GM18505 (cell line): ENCODE results near the gene SAA1.

Experiments used
- ATAC-seq: cut with Tn5 transposase; IDR thresholded peaks from one replicate; pipeline ENCODE4 v1.9.1; 2021; ENCODE audit not compliant: unreplicated experiment
- POLR2A ChIP-seq: IDR thresholded peaks from 4 replicates; pipeline ENCODE4 v1.6.1; 2011; ENCODE audit warnings: borderline replicate concordance; ENCODE audit not compliant: insufficient read depth, insufficient read length; ENCODE audit errors: extremely low read depth

Gene SAA1

DNA sequence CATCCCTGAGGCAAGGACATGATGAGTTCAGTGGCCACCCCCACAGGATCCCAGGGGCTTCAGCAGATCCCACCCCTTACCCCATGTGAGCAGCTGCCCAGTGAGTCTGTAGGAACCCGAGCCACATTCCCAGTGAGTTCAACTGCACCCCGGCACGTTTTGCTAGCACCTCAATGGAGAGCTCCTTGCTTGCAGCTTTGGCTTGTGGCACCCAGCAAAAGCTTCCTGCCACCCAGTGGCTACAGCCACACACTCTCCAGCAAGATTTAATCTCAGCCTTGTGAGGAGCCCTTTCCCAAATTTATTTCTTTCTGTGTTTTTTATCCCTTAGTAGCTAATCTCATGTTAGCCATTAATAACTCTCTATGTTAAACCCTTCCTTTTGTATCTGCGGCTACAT is 4.0 kb downstream of the SAA1 start:
- no peak for ATAC-seq
- TF ChIP-seq POLR2A: no peak

- ATAC-seq: no peak
- TF ChIP-seq POLR2A: no peak
Measured at GRCh38 chr11:18271206-18271605, 5.1 kb downstream of the SAA1 start.

- no peak for ATAC-seq
- no peak for TF ChIP-seq POLR2A
Measured at GRCh38 chr11:18277565-18278271, 11.7 kb downstream of the SAA1 start.

DNA sequence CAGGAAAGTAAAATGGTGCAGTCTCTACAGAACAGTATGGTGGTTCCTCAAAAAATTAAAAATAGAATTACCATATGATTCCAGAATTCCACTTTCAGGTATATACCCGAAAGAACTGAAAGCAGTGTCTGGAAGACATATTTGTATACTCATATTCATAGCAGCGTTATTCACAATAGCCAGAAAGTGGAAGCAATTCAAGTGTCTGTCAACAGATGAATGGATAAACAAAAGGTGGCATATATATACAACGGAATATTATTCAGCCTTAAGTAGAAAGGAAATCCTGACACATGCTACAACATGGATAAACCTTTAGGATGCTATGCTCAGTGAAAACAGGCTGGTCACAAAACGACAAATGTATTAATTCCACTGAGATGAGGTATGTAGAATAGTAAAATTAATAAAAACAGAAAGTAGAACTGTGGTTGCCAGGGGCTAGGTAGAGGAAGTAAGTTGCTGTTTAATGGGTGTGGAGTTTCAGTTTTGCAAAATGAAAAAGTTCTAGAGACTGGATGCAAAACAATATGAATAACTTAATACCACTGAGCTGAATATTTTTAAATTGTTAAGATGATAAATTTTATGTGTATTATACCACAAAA is 14.5 kb downstream of the SAA1 start:
- ATAC-seq: peak; percentile 84

DNA sequence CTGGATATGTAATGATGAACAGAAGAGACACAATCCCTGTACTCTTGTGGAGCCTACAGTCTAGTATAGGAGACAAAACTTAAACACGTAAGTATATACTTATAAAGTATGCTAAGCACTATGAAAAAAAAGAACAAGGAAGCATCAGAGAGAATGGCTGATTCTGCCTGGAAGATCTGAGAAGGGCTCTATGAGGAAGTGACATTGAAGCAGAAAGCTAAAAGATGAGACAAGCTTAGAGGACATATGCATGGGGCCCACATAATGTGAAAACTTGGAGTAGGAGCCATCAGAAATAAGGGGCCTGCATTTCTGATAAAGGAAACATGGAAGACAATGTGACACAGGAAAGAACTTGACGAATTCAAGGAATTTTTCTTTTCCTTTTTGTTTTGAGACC is 16.6 kb downstream of the SAA1 start:
- TF ChIP-seq POLR2A: no peak
- no peak for ATAC-seq

More for the DNA sequence above, 14.5 kb downstream of the SAA1 start:
- TF ChIP-seq POLR2A: no peak

DNA sequence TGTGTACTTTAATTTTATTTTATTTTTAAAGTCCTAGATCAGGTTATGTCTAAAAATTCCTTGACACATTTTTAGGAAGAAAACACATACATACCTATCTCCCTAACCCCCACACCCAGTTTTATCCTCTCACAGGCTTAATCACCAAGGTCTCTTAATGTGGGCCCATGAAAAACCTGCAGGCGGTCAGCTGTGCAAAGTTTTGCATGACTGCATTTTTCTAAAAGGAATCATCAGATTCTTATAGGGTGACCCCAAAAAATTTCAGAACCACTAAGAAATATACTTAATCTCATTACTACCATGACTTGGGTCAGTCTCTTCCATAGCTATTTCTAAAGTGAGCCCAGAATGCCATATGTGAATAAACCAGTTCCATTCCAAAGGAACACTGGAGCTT is 19.8 kb downstream of the SAA1 start:
- TF ChIP-seq POLR2A: no peak
- ATAC-seq: no peak

- no peak for TF ChIP-seq POLR2A
- no peak for ATAC-seq
Measured at GRCh38 chr11:18288911-18289310, 22.8 kb downstream of the SAA1 start.

DNA sequence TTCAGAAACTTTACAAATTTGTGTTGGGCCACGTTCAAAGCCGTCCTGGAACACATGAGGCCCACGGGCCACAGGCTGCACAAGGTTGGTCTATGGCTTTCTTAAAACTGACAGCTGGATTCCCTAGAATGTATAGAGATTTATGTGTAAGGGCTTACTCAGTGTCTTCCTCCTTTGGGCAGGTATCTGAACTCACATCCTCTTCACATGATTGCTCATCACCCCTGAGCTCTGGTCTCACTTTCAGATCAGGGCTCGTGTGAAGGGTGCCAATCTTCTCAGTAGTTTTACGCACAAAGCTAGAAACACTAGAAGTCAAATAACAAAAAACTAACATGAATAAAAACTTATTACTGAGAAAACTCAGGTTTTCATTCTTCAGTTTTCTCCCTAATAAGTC is 28.8 kb downstream of the SAA1 start:
- ATAC-seq: no peak
- no peak for TF ChIP-seq POLR2A

DNA sequence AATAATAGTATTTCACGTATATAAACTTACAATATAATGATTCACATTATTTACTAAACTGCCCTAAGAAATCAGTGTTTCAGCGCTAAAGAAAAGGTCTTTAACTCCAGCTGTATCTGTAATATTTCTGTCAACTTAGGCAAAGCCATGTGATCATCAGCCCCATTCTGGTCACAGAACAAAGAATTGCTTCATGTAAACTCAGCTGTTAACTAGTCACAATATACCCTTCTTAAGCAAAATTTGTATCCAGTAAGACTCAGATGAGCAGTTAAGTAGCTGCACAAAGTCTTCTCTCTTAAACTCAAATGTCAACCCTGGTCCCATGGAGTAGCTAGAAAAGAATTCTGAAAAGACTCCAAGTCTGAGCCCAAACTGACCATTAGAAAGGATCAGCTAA is 29.3 kb downstream of the SAA1 start:
- ATAC-seq: no peak

DNA sequence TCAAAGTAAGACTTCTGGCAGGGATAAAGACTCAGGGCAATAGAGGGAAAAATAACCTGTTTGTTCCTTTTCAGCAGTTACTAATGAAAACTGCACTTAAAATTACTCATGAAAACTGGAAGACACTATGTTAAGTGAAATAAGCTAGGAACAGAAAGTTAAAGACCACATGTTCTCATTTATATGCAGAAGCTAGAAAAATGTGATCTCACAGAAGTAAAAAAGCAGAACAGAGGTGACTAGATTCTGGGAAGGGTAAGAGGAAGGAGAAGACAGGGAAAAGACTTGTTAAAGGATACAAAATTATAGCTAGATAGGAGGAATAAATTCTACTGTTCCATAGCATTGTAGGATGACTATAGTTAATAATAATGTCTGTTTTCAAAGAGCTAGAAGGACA is 33.7 kb downstream of the SAA1 start:
- no peak for ATAC-seq

More for the DNA sequence above, 29.3 kb downstream of the SAA1 start:
- no peak for TF ChIP-seq POLR2A

DNA sequence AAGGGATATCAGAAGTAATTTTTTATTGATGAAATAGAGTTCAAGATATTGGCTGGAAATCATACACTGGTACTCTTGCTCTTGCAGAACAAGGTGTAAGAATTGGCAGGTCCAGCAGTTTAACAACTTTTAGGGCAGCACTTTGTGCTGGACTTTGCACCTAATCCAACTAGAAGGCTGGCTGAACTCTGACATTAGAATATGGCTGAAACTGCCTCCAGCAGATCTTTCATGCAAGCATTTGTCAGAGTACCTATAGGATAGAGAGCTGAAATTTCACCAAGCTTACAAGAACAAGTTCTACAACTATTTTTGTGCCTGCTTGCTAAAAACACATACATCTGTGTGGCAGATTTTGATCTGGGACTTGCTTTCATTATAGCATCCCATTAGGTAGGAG is 38.7 kb downstream of the SAA1 start:
- TF ChIP-seq POLR2A: no peak
- no peak for ATAC-seq

More for the DNA sequence above, 33.7 kb downstream of the SAA1 start:
- no peak for TF ChIP-seq POLR2A

GRCh38 chr11:18307461-18308139 is 41.5 kb downstream of the SAA1 start:
- TF ChIP-seq POLR2A: no peak
- ATAC-seq: no peak

- TF ChIP-seq POLR2A: no peak
- no peak for ATAC-seq
Measured at GRCh38 chr11:18308242-18308641, 42.2 kb downstream of the SAA1 start.

DNA sequence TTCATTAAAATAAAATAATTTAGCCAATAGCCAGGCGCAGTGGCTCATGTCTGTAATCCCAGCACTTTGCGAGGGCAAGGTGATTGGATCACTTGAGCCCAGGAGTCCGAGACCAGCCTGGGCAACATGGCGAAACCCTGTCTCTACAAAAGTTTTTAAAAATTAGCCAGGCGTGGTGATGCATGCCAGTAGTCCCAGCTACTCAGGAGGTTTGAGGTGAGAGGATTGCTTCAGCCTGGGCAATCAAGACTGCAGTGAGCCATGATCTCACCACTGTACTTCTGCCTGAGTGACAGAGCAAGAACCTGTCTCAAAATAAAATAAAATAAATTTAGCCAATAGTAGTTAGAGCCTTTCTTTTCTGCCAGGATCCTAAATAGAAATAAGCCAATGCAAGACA is 43.6 kb downstream of the SAA1 start:
- ATAC-seq: no peak

More for the DNA sequence above, 43.6 kb downstream of the SAA1 start:
- no peak for TF ChIP-seq POLR2A
